Left ventricle myocardium superior (tissue), 1 donor: ENCODE data around the gene STUM. TPM values are rescaled to one million over a fixed set of nuclear protein-coding genes. Genes with fewer than 3 reads are reported as not detected.

Source experiments
- ATAC-seq: fragments of 200-7000 bp; cut with Tn5 transposase; one replicate; pipeline ENCODE4 v1.9.1; 2020; ENCODE audit warnings: mild to moderate bottlenecking, moderate library complexity
- DNase-seq: peaks from one replicate; pipeline ENCODE4 v3.0.0-alpha.2; 2020
- intact Hi-C: fragments of 100-400 bp; cut with micrococcal nuclease; formaldehyde crosslinking; loops from one replicate; pipeline ENCODE4 v1.11.0; 2022
- total RNA-seq: library from RNA; stranded (reverse); fragmentation: NEBNext Ultra II Directional; extraction: Animal tissue kit (Norgen Biotek cat#: 25700); gene quantifications from one replicate; pipeline ENCODE4 v1.2.1, GENCODE V29; 2021
- donor health status: DM: no; HTN: yes; CAD: no; lungs with severe emphysema.

The STUM gene
- total RNA-seq, 1 donor from 2014 or later = 1.3 TPM

DNA sequence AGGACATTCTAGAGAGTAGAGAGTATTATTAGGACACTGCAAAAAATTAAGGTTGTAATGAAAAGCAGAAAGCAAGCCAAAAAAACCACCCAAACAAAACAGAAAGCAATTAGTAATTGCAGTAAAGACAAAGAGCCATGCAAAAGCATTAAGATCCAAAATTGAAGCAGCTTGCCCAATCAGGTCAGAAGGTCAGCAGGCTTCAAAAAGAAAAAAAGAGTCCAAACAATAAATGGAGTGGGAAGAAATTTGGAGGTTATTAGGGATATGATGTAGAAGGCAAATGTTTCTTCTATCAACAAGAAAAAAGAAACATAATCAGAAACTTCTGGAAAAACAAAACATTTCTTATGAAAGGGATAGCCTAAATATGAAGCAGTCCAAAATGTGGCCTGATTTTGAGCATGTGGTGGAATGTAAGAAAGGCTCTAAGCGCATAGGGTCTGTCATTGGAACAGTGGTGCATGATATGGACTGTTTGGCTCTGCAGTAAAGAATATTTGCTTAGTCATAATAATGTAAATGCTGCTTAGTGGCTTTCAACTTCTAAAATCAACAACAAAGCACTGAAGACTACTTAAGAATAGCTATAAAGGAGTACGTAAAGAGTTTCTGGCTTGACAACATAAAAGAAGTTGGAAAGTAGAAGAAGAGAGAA is 4.8 kb downstream of the STUM start:
- DNase-seq (no peak), ATAC-seq (no peak)
- intact Hi-C loops = no loop called here

GRCh38 chr1:226553924-226554282 is 5.3 kb downstream of the STUM start:
- ATAC-seq (no peak), DNase-seq (no peak)
- intact Hi-C loops = no loop called here

DNA sequence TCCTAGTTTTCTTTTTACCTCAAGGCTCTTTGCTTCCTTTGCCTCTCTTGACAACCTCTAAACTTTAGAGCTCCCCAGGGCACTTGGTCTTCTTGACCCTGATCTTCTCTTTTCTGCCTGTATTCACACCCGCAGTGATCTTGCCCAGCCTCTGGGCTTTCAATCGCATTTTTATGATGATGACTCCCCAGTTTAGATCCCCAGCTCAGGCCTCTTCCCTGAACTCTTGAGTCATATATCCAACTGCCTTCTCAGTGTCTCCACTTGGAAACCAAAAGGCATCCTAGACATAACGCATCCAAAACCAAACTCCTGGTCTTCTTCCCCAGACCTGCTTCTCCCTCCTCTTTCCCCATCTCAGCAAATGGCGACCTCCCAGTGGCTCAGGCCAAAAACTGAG is 6.5 kb downstream of the STUM start:
- no peak for ATAC-seq
- DNase-seq = no peak
- intact Hi-C loops = no loop called here

DNA sequence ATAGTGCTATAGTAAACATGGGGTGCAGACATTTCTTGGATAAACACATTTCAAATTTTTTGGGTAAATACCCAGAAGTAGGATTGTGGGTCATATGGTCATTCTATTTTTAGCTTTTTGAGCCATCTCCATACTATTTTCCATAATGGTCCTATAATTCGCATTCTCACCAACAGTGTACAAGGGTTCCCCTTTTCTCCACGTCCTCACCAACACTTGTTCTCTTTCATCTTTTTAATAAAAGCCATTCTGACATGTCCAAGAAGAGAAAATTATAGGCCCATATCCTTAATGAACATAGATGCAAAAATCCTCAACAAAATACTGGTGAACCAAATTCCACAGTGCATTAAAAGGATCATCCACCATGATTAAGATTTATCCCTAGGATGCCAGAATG is 8.9 kb downstream of the STUM start:
- no peak for ATAC-seq
- intact Hi-C loops = no loop called here
- DNase-seq = no peak

GRCh38 chr1:226558036-226558650 is 9.6 kb downstream of the STUM start:
- DNase-seq = no peak
- ATAC-seq = no peak
- intact Hi-C loops = no loop called here

GRCh38 chr1:226560243-226560642 is 11.7 kb downstream of the STUM start:
- DNase-seq (no peak), ATAC-seq (no peak)
- intact Hi-C loops = no loop called here

GRCh38 chr1:226562989-226563388 is 14.4 kb downstream of the STUM start:
- DNase-seq = no peak
- intact Hi-C loops = no loop called here
- ATAC-seq = no peak

- intact Hi-C loops = no loop called here
- DNase-seq = no peak
- no peak for ATAC-seq
Measured at GRCh38 chr1:226563666-226564065, 15.1 kb downstream of the STUM start.

DNA sequence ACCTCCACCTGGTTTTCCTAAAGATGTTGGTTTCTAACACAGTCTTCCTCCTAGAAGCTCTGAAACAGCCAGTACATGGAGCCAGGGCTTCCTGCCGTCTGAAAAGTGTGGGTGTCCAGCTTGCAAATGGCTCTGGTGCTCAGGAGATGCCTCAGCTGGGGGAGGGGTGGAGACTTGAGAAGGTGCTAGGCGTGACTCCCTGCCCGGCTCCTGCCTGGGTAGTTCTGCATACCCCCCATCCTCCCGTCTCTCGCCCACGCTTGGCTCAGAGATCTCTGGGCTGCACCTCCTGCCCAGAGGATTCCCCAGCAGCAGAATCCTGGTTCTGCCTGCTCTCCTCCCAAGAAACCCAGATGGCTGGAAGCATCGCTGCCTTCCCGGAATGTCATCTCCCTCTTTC is 16.9 kb downstream of the STUM start:
- intact Hi-C loops = no loop called here
- DNase-seq = no peak
- ATAC-seq = no peak

GRCh38 chr1:226566234-226566633 is 17.7 kb downstream of the STUM start:
- intact Hi-C loops = no loop called here
- DNase-seq = no peak
- no peak for ATAC-seq

DNA sequence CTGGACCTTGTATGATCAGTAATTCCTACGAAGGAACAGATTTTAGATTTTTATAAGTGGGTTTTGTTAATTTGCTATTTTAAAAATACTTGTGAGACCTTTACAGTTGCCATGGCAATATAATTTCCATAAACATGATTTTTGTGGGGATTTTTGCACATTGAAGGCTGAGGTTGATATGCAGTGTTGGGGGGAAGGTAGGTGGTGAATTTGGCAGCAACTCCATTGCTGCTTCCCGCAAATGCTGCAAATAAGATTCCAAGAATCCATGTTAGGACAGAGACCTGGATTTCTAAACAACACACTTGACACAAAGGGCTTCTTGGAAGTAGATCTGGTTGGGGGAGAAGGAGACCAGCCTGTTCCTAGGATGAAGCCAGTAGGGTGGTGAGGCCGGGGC is 18.2 kb downstream of the STUM start:
- intact Hi-C loops = no loop called here
- ATAC-seq (no peak), DNase-seq (no peak)

DNA sequence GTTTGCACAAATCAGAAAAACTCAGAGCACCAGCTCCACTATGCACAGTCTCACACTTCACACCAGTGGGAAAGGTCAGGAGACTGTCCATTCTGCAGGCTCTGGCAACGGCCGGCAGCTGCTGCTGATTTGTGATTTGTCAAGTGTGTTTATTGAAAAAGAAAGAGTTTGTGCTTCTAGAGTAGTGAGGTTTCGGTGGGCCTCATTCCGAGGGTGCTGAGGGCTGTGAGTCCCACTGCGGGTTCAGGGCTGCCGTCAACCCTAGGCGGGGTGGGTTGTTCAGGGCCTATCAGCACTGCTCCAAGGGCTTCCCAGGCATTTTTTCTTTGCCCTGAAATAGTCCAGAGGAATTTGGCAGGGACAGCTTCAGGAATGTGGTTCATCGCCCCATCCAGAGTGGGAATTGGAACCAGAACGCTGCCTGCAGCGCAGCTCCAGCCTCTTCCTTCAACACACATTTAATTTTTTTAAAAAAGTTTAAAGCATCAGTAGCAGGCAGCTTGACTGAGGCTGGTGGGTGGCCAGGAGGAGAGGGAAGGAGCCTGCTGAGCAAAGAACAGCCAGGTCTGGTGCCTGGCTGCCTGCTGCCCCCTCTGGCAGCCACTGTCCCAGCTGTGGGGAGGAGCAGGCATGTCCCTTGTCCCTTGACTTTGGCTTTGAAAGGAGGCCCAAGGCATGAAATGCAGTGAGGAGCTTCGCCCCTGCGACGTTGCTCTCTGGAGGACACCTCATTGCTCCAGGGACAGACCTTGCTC is 19.7 kb downstream of the STUM start:
- ATAC-seq (peak; percentile 82), DNase-seq (peak; percentile 49)
- intact Hi-C loops = no loop called here

DNA sequence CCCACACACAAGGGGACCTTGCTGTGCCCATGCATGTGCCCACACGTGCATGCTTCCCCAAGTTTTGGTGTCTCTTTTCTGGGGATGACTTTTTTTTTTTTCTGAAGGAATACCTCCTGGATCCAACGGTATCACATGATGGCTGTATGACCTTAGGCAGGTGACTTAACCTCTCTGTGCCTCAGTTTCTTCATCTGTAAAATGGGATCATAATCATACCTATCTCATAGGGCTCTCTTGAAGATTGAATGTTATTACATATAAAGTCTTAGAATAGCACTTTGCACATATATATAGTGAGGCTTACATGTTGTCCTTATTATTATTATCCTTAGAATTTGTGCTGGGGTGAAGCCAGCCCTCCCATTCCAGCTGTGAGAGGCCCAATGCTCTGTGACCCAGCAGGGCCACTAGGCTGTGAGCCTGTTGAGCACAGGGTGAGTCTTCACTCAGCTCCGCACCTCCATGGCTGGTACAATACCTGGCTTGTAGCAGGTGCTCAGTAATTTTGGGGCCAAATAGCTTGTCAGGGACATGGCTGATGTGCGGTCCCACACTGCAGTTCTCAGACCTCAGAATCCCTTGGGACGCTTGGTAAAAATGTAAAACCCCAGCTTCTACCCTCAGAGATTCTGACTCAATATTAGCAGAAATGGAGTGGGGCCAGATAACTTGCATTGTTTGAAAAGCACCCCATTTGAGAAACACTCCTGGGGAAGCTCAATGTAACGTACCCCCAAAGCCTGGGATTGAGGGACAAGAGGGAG is 20.6 kb downstream of the STUM start:
- no peak for ATAC-seq
- intact Hi-C loops = no loop called here
- DNase-seq = no peak

GRCh38 chr1:226569879-226570547 is 21.4 kb downstream of the STUM start:
- intact Hi-C loops = no loop called here
- no peak for ATAC-seq
- DNase-seq = no peak

- intact Hi-C loops = no loop called here
- ATAC-seq (no peak), DNase-seq (no peak)
Measured at GRCh38 chr1:226571893-226572292, 23.3 kb downstream of the STUM start.

DNA sequence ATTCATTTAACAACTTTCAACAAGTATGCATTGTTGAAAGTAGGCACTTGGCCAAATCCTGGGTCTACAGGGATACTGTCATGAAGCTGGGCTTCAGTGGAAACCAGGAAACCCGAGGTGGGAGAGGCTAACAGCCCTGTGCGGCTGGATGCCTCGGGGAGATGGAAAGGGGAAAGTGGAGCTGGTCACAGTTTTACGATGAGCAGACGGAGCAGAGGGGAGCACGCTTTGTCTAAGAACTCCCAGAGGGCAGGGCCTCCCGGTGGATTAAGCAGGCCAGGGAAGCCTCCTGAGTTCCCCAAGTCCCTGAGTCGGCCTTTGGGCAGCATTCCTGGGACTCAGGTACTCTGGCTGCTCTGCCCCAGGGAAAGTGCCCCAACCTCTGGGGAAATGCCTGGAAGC is 23.8 kb downstream of the STUM start:
- intact Hi-C loops = no loop called here
- ATAC-seq (no peak), DNase-seq (no peak)

DNA sequence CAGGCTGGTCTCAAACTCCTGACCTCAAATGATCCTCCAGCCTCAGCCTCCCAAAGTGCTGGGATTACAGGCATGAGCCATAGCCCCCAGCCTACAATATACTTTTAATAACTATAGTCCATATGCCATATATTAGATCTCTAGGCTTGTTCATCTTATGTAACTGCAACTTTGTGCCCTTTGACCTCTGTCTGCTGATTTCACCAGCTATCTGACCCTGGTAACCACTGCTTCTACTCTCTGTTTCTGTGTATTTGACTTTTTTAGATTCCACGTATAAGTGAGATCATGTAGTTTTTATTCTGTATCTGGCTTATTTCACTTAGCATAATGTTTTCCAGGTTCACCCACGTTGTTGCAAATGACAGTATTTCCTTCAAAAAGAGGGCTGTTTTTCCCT is 25.5 kb downstream of the STUM start:
- intact Hi-C loops = no loop called here
- ATAC-seq = no peak
- DNase-seq = no peak

- ATAC-seq (no peak), DNase-seq (no peak)
- intact Hi-C loops = no loop called here
Measured at GRCh38 chr1:226574591-226575435, 26.2 kb downstream of the STUM start.

DNA sequence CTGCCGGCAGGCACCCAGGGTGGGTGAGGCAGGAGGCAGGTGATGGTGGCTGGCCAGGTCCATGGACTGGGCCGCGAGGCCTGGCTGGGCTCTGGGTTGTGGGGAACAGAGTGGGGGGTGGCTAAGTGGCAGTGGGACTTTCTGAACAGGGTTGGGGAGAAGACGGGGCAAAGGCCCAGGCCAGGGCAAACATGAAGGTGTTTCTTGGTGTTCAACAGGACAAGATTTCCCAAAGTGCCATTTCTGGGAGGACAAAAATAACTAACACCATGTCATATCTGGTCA is 26.8 kb downstream of the STUM start:
- intact Hi-C loops = no loop called here
- ATAC-seq (no peak), DNase-seq (no peak)
